Effector CD4-positive, alpha-beta T cell (primary cell): ENCODE results near the gene ZNF76.

Experiments used
- DNase-seq: peaks from one replicate; pipeline ENCODE4 v3.0.0-alpha.2; 2020

Gene ZNF76

GRCh38 chr6:35272005-35272404 is 12.5 kb downstream of the ZNF76 start:
- DNase-seq = no peak

GRCh38 chr6:35273822-35274559 is 14.5 kb downstream of the ZNF76 start:
- DNase-seq = no peak

- no peak for DNase-seq
These were observed 16.3 kb downstream of the ZNF76 start for GRCh38 chr6:35275744-35276260.

GRCh38 chr6:35278708-35279107 is 19.2 kb downstream of the ZNF76 start:
- DNase-seq = no peak

GRCh38 chr6:35280903-35281302 is 21.4 kb downstream of the ZNF76 start:
- DNase-seq = no peak

GRCh38 chr6:35282472-35282871 is 22.9 kb downstream of the ZNF76 start:
- no peak for DNase-seq

GRCh38 chr6:35283361-35283760 is 23.8 kb downstream of the ZNF76 start:
- no peak for DNase-seq

GRCh38 chr6:35287671-35288396 is 28.3 kb downstream of the ZNF76 start:
- no peak for DNase-seq

- no peak for DNase-seq
These were observed 29.3 kb downstream of the ZNF76 start for GRCh38 chr6:35288834-35289233.

GRCh38 chr6:35291491-35291890 is 32.0 kb downstream of the ZNF76 start:
- no peak for DNase-seq

- DNase-seq = no peak
These were observed 33.0 kb downstream of the ZNF76 start for GRCh38 chr6:35292494-35292893.

GRCh38 chr6:35293681-35294080 is 34.1 kb downstream of the ZNF76 start:
- DNase-seq = no peak

GRCh38 chr6:35294308-35294945 is 34.9 kb downstream of the ZNF76 start:
- peak; percentile 43 for DNase-seq

- no peak for DNase-seq
These were observed 35.5 kb downstream of the ZNF76 start for GRCh38 chr6:35295036-35295435.

GRCh38 chr6:35295521-35296315 is 36.2 kb downstream of the ZNF76 start:
- no peak for DNase-seq

GRCh38 chr6:35296931-35297600 is 37.5 kb downstream of the ZNF76 start:
- DNase-seq = no peak

GRCh38 chr6:35297601-35298481 is 38.3 kb downstream of the ZNF76 start, which contains the start of gene DEF6:
DEF6 (plus strand) TSS chr6:35297818; CDS start chr6:35297857, 39 bp downstream.
- DNase-seq = peak; percentile 83

GRCh38 chr6:35298625-35299140 is 39.1 kb downstream of the ZNF76 start:
- DNase-seq = no peak

- no peak for DNase-seq
These were observed 40.1 kb downstream of the ZNF76 start for GRCh38 chr6:35299674-35300073.

GRCh38 chr6:35300848-35301247 is 41.3 kb downstream of the ZNF76 start:
- DNase-seq = peak; percentile 42
